SK-N-SH (cell line): ENCODE results near the gene ESCO1. TPM values are rescaled to one million over a fixed set of nuclear protein-coding genes. Genes with fewer than 3 reads are reported as not detected.

Experiments
- CTCF ChIA-PET: fragments of 300-600, 350-600 bp; formaldehyde crosslinking; extraction: SDS; loops from one replicate; lab custom pipeline; 2021; lab: Yijun Ruan, JAX
- POLR2A ChIA-PET: fragments of 350-600 bp; sonication (Branson Sonifier 250); formaldehyde crosslinking; extraction: SDS; loops from one replicate; lab custom pipeline; 2020; ENCODE audit warnings: antibody characterized with exemption, inconsistent platforms; lab: Yijun Ruan, JAX
- DNase-seq: peaks from one replicate; pipeline ENCODE4 v3.0.0; 2012
- H2AFZ ChIP-seq: fragments of 200-600 bp; sonication (generic); 2 replicates; pipeline ENCODE4 v1.8.1; 2016; ENCODE audit warnings: antibody characterized with exemption, mild to moderate bottlenecking, low read depth
- H3F3A ChIP-seq: fragments of 200-600 bp; sonication (generic); replicated peaks from 2 replicates; pipeline ENCODE3; 2016; ENCODE audit warnings: antibody characterized with exemption, mild to moderate bottlenecking; ENCODE audit not compliant: insufficient read depth
- H3K27ac ChIP-seq, 2 experiments: fragments of 200-500 bp in 1 of 2; fragments of 200-600 bp in 1 of 2; sonication (Bioruptor generic) in 1 of 2; sonication (generic), shearing (Covaris generic) in 1 of 2; 2 replicates each; pipeline versions ENCODE4 v1.5.1 to v1.6.1; 2014 to 2016; ENCODE audit warnings: low read depth in 2 of 2, inconsistent platforms in 1 of 2, low read length in 1 of 2, mild to moderate bottlenecking in 1 of 2, mixed read lengths in 1 of 2
- H3K27me3 ChIP-seq: fragments of 200-600 bp; sonication (generic), shearing (Covaris generic); 2 replicates; pipeline ENCODE4 v1.6.1; 2016; ENCODE audit warnings: mixed run types; ENCODE audit not compliant: insufficient read depth
- H3K36me3 ChIP-seq, 2 experiments: fragments of 200-500 bp in 1 of 2; fragments of 200-600 bp in 1 of 2; sonication (Bioruptor generic) in 1 of 2; sonication (generic) in 1 of 2; replicated peaks in 1 of 2; 2 replicates each; pipeline versions ENCODE3 to v1.5.1; 2014 to 2016; ENCODE audit warnings: low read length in 1 of 2, mild to moderate bottlenecking in 1 of 2; ENCODE audit not compliant: insufficient read depth in 2 of 2, control insufficient read depth in 1 of 2
- H3K4me1 ChIP-seq, 2 experiments: fragments of 200-500 bp in 1 of 2; fragments of 200-600 bp in 1 of 2; sonication (Bioruptor generic) in 1 of 2; sonication (generic), shearing (Covaris generic) in 1 of 2; 2 replicates each; pipeline versions ENCODE4 v1.5.1 to v1.6.1; 2014 to 2016; ENCODE audit warnings: low read depth in 1 of 2, low read length in 1 of 2, mixed run types in 1 of 2; ENCODE audit not compliant: insufficient read depth in 2 of 2, control insufficient read depth in 1 of 2
- H3K4me2 ChIP-seq: fragments of 200-600 bp; sonication (generic), shearing (Covaris generic); 2 replicates; pipeline ENCODE4 v1.6.1; 2017; ENCODE audit warnings: mixed run types
- H3K4me3 ChIP-seq, 2 experiments: fragments of 200-500 bp in 1 of 2; fragments of 200-600 bp in 1 of 2; sonication (Bioruptor generic) in 1 of 2; sonication (generic), shearing (Covaris generic) in 1 of 2; 2 replicates each; pipeline versions ENCODE4 v1.5.1 to v1.8.1; 2014 to 2016; ENCODE audit warnings: low read depth in 2 of 2, inconsistent platforms in 1 of 2, low read length in 1 of 2, mild to moderate bottlenecking in 1 of 2, mixed read lengths in 1 of 2, moderate library complexity in 1 of 2
- H3K79me2 ChIP-seq: fragments of 200-600 bp; sonication (generic); 2 replicates; pipeline ENCODE4 v1.8.1; 2017; ENCODE audit warnings: mild to moderate bottlenecking; ENCODE audit not compliant: insufficient read depth
- H3K9ac ChIP-seq: fragments of 200-600 bp; sonication (generic); 2 replicates; pipeline ENCODE4 v1.6.1; 2017; ENCODE audit warnings: mixed run types
- H3K9me2 ChIP-seq: fragments of 200-600 bp; sonication (generic); 2 replicates; pipeline ENCODE4 v1.6.1; 2017; ENCODE audit warnings: mixed run types
- H3K9me3 ChIP-seq: fragments of 200-600 bp; sonication (generic); 2 replicates; pipeline ENCODE4 v1.6.1; 2017; ENCODE audit warnings: mixed run types, mild to moderate bottlenecking, moderate library complexity
- H4K20me1 ChIP-seq: fragments of 200-600 bp; sonication (generic); 2 replicates; pipeline ENCODE4 v1.6.1; 2017; ENCODE audit warnings: mild to moderate bottlenecking, mixed run types; ENCODE audit not compliant: insufficient read depth
- CHD2 ChIP-seq: fragments of 150-350 bp; IDR thresholded peaks from 2 replicates; pipeline ENCODE4 v1.6.1; 2018; ENCODE audit warnings: low read length; ENCODE audit not compliant: partially characterized antibody
- CTCF ChIP-seq: fragments of 200-600 bp; sonication (generic); IDR thresholded peaks from 2 replicates; pipeline ENCODE4 v1.6.1; 2017; ENCODE audit warnings: antibody characterized with exemption, mild to moderate bottlenecking, moderate library complexity
- ELF1 ChIP-seq: IDR thresholded peaks from 2 replicates; pipeline ENCODE4 v1.4.0; 2012
- FOXJ3 ChIP-seq: sonication (generic); formaldehyde crosslinking; IDR thresholded peaks from 2 replicates; pipeline ENCODE4 v1.5.1; 2020; ENCODE audit warnings: mild to moderate bottlenecking, missing genetic modification reagents
- MAX ChIP-seq: IDR thresholded peaks from 2 replicates; pipeline ENCODE4 v1.4.0; 2012; ENCODE audit warnings: low read depth
- MXI1 ChIP-seq: IDR thresholded peaks from 2 replicates; pipeline ENCODE4 v1.6.1; 2012; ENCODE audit warnings: mild to moderate bottlenecking, low read depth, low read length, improper control_type of control experiment
- RAD21 ChIP-seq: IDR thresholded peaks from 2 replicates; pipeline ENCODE4 v1.6.1; 2012; ENCODE audit warnings: mild to moderate bottlenecking, low read length
- REST ChIP-seq: IDR thresholded peaks from 2 replicates; pipeline ENCODE4 v1.6.1; 2012; ENCODE audit warnings: mild to moderate bottlenecking, low read depth, low read length, moderate library complexity
- YY1 ChIP-seq: IDR thresholded peaks from 2 replicates; pipeline ENCODE4 v1.4.0; 2012; ENCODE audit warnings: low read depth, mild to moderate bottlenecking
- ZBTB33 ChIP-seq: IDR thresholded peaks from 2 replicates; pipeline ENCODE4 v1.4.0; 2012; ENCODE audit warnings: low read depth, borderline replicate concordance
- WGBS: methylation state at CpG from one replicate; pipeline ENCODE4 v1.1.6; 2017; ENCODE audit warnings: low lambda C conversion rate; 5-methylcytosine and 5-hydroxymethylcytosine counted together
- polyA plus RNA-seq, 3 experiments: library from polyadenylated mRNA; depleted of rRNA; stranded (reverse); fragments of >200 nt; gene quantifications; 2 replicates each; pipeline ENCODE4 v1.2.3, GENCODE V29; 2012

ESCO1 gene
- polyA plus RNA-seq, 1 of the 3 experiments (the other 2 are of a cell fraction), result 2.2 TPM

- TF ChIP-seq REST, result no peak
- TF ChIP-seq RAD21, result no peak
- TF ChIP-seq CHD2, result no peak
- no peak for TF ChIP-seq FOXJ3 (CRISPR knock-in tag)
- TF ChIP-seq ELF1, result no peak
- TF ChIP-seq, all 33 proteins: peak for 0
Measured at GRCh38 chr18:21598726-21599584, 1.5 kb downstream of the ESCO1 start (continued).

- Histone ChIP-seq H3K9me2 (no peaks in the 10 kb centered on the region), H3K36me3 (peaks cover 0 to 8% of the 10 kb centered on the region in 2 experiments), H3F3A (peaks cover 23% of the 10 kb centered on the region), H3K9me3 (no peaks in the 10 kb centered on the region), H3K4me2 (no peak overlapping the region), H3K9ac (no peak overlapping the region), H2AFZ (no peak overlapping the region), H3K27me3 (no peaks in the 10 kb centered on the region)
- POLR2A ChIA-PET, result no interaction called here
- no peak for DNase-seq
- CTCF ChIA-PET, result interaction anchor here (1.1 to 1.6 kb wide), 3 partner anchors 14 to 51 kb away, joined by 3 to 4 read pairs (median 3); no protein-coding TSS in a partner anchor
- WGBS, result 100% methylated on average over 1 of the region's 1 CpG
- TF ChIP-seq MXI1 (no peak), MAX (no peak), ZBTB33 (no peak), CTCF (no peak), YY1 (no peak)
- TF ChIP-seq, all 33 proteins: peak for 0
- Histone ChIP-seq H4K20me1 (peaks cover 10% of the 10 kb centered on the region; the same call in 1 of the 2 replicates), H3K4me1 (peaks cover 3 to 7% of the 10 kb centered on the region in 2 experiments; a peak in 2 of 4 replicates), H3K27ac (no peak overlapping the region), H3K79me2 (peaks cover 65% of the 10 kb centered on the region), H3K4me3 (no peak overlapping the region)
Measured at GRCh38 chr18:21597620-21598019, 2.9 kb downstream of the ESCO1 start.
